Esophagus squamous epithelium (tissue), 4 donors: Measurements from ENCODE around the gene RPTOR.

Experiments
- POLR2A ChIP-seq, 4 donors: fragments of 450-650 bp; IDR thresholded peaks; one replicate each; pipeline ENCODE4 v1.6.1; 2017; ENCODE audit warnings: antibody characterized with exemption in 4 of 4, mild to moderate bottlenecking in 4 of 4, moderate library complexity in 3 of 4
- TF ChIP-seq, protein P1 (sequence below), 6 experiments: fragments of 450-650 bp in 4 of 6; fragments of 200-600 bp in 2 of 6; sonication (generic) in 2 of 6; IDR thresholded peaks; one replicate each; pipeline ENCODE4 v1.5.1; 2016 to 2019; ENCODE audit warnings: antibody characterized with exemption in 6 of 6, mild to moderate bottlenecking in 4 of 6, moderate library complexity in 4 of 6

DNA sequence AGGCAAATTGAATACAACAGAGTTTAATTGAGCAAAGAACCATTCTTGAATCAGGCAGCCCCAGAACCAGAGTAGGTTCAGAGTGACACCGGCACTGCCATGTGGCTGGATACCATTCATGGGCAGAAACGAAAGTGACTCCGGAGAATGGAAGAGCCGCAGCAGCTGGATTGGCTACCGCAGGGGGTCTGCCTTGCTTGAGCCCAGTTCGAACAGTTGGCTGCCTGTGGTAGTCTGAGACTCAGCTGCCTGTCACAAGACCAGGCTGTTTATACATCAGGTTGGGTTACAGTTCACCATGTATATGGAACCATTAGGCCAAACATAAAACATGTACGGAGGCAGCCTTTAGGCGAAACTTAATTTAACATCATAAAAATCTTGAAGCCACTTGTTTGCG, 241.8 kb downstream of the RPTOR start:
- TF ChIP-seq, protein P1, sequence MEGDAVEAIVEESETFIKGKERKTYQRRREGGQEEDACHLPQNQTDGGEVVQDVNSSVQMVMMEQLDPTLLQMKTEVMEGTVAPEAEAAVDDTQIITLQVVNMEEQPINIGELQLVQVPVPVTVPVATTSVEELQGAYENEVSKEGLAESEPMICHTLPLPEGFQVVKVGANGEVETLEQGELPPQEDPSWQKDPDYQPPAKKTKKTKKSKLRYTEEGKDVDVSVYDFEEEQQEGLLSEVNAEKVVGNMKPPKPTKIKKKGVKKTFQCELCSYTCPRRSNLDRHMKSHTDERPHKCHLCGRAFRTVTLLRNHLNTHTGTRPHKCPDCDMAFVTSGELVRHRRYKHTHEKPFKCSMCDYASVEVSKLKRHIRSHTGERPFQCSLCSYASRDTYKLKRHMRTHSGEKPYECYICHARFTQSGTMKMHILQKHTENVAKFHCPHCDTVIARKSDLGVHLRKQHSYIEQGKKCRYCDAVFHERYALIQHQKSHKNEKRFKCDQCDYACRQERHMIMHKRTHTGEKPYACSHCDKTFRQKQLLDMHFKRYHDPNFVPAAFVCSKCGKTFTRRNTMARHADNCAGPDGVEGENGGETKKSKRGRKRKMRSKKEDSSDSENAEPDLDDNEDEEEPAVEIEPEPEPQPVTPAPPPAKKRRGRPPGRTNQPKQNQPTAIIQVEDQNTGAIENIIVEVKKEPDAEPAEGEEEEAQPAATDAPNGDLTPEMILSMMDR (IDR thresholded peaks at IDR 0.05): no peak
- no peak for TF ChIP-seq POLR2A (IDR thresholded peaks at IDR 0.05)
